Measurements from ENCODE around the gene PSMG1.
"Not testable (repeated sequence)": the region's sequence is repeated elsewhere in the genome, so short reads cannot be mapped to it uniquely, and the experiment has no call there.

Gene PSMG1

DNA sequence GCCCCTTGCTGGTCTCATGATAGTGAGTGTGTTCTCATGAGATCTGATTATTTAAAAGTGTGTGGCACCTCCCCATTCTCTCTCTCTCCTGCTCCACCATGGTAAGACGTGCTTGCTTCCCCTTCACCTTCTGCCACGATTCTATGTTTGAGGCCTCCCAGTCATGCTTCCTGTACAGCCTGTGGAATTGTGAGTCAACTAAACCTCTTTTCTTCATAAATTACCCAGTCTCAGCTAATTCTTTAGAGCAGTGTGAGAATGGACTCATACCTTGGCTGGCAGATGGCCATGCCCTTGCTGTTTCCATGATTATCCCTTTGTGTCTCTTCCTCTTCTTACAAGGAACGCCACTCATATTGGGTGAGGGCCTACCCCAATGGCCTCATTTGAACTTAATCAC, 40.3 kb downstream of the PSMG1 start:
- peaks cover 6% of the 10 kb centered on the region; the same call in 1 of the 2 replicates for H3K9me3 ChIP-seq
- DNase-seq, result no peak
- H3K4me1 ChIP-seq, result no peaks in the 10 kb centered on the region
- no peak overlapping the region for H3K4me3 ChIP-seq (ENCODE audit: low read depth, low read length)
- no peaks in the 10 kb centered on the region for H3K27me3 ChIP-seq
- TF ChIP-seq, protein P1, sequence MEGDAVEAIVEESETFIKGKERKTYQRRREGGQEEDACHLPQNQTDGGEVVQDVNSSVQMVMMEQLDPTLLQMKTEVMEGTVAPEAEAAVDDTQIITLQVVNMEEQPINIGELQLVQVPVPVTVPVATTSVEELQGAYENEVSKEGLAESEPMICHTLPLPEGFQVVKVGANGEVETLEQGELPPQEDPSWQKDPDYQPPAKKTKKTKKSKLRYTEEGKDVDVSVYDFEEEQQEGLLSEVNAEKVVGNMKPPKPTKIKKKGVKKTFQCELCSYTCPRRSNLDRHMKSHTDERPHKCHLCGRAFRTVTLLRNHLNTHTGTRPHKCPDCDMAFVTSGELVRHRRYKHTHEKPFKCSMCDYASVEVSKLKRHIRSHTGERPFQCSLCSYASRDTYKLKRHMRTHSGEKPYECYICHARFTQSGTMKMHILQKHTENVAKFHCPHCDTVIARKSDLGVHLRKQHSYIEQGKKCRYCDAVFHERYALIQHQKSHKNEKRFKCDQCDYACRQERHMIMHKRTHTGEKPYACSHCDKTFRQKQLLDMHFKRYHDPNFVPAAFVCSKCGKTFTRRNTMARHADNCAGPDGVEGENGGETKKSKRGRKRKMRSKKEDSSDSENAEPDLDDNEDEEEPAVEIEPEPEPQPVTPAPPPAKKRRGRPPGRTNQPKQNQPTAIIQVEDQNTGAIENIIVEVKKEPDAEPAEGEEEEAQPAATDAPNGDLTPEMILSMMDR (IDR thresholded peaks at IDR 0.05; ENCODE audit: low read depth, low read length), result no peak
- no peaks in the 10 kb centered on the region for H3K36me3 ChIP-seq

DNA sequence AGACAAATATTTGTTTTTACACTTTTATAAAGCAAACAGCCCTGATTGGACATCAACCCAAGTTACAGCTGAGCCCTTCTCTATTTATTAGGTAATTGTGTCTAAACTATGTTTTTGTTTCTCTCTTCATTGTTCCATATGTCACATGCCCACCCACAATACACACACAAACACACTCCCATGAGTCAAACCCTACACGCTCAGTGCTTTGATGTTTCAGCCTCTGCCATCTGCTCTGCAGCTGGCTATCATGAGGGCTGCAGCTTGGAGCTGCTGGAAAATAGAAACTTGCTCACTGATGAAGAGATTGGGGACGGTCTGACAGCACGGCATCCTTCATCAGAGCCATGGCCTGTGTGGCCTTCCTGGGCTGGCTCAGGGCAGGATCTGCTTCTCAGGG, 41.7 kb downstream of the PSMG1 start:
- no peaks in the 10 kb centered on the region for H3K36me3 ChIP-seq
- no peak for DNase-seq
- TF ChIP-seq, protein P1 (IDR thresholded peaks at IDR 0.05; ENCODE audit: low read depth, low read length), result no peak
- H3K4me3 ChIP-seq (ENCODE audit: low read depth, low read length), result no peak overlapping the region
- H3K4me1 ChIP-seq, result peaks cover 8% of the 10 kb centered on the region; the same call in 1 of the 2 replicates
- peaks cover 6% of the 10 kb centered on the region; the same call in 1 of the 2 replicates for H3K9me3 ChIP-seq
- no peaks in the 10 kb centered on the region for H3K27me3 ChIP-seq

DNA sequence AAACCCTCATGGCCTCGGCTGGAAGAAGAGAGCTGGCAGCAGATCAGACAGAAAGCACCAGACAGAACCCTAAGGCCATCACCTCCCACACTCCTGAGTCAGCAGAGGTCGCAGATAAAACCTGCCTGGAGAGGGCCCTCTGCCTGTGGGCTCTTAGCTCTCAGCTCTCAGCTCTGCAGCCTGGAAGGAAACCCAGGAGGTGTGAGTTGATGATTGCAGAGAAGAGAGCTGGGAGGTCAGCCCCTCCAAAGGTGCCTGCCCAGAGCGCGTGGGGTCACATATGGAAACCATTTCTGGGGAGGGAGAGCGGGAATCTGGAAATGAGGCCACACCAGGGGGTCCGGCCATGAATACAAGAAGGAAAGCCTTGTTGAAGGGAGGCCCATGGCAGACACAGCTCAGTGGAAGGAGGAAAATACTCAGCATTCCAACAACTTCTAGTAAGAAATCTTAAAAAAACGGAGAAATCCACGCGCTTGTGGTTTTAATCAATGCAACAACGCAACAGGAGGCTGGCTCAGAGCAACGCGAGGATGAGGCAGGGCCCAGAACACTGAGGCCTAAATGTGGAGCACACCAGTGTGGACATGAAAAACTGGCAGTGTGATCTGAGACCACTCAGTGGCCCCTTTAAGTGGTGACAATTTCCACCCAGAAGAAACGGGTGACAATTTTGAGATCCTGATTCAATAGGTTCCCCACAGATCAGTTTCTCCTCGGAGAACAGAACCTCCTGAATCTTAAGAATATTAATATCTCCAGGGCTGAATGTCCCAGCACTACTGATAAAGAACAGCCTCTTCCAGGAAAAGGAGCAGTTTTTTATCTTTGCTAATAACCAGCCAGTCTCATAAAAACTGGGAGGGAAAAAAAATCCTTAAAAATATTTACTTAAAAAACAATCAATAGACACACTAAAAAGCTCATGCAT, 45.7 kb downstream of the PSMG1 start:
- H3K27me3 ChIP-seq, result no peaks in the 10 kb centered on the region
- no peak overlapping the region for H3K4me3 ChIP-seq (ENCODE audit: low read depth, low read length)
- H3K9me3 ChIP-seq, result no peaks in the 10 kb centered on the region
- H3K4me1 ChIP-seq, result peaks cover 9% of the 10 kb centered on the region; the same call in 1 of the 2 replicates
- TF ChIP-seq, protein P1 (IDR thresholded peaks at IDR 0.05; ENCODE audit: low read depth, low read length), result peak; percentile 25
- DNase-seq, result peak; percentile 51
- no peaks in the 10 kb centered on the region for H3K36me3 ChIP-seq

DNA sequence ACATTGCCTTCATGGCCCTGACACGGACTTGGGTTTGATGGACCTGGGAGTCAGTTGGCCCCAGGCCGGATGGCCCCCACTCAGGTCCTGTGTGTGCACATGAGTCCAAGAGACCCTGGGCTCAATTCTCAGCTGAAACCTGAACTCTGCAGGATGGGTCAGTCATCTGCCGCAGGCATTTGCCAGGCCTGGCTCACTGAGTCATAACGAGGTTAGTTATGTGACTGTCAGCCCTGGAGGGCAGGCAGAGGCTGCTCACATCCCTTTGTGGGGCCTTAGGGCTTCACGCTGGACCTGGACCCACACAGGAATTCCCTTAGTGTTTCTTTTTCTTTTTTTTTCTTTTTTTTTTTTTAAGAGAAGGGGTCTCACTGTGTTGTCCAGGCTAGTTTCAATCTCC, 46.5 kb downstream of the PSMG1 start:
- DNase-seq, result peak; percentile 34
- Histone ChIP-seq H3K4me3 (ENCODE audit: low read depth, low read length) (no peak overlapping the region), H3K9me3 (no peaks in the 10 kb centered on the region), H3K4me1 (peaks cover 9% of the 10 kb centered on the region; the same call in 1 of the 2 replicates), H3K27me3 (no peaks in the 10 kb centered on the region), H3K36me3 (no peaks in the 10 kb centered on the region)
- TF ChIP-seq, protein P1 (IDR thresholded peaks at IDR 0.05; ENCODE audit: low read depth, low read length), result no peak

DNA sequence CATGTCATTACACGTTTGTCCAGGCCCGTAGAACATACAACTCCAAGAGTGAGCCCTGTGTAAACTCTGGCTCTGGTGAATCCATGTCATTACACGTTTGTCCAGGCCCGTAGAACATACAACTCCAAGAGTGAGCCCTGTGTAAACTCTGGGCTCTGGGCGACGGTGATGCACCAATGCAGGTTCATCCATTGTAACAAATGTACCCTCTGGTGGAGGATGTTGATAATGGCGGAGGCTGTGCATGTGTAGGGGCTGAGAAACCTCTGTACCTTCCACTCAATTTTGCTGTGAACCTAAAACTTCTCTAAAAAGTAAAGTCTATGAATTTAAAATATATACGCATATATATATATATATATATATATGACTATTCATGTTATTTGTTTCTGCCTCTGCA, 47.1 kb downstream of the PSMG1 start:
- H3K4me1 ChIP-seq; H3K27me3 ChIP-seq; H3K36me3 ChIP-seq; H3K4me3 ChIP-seq (ENCODE audit: low read depth, low read length); H3K9me3 ChIP-seq: not testable (repeated sequence)
- DNase-seq, result peak; percentile 63
- TF ChIP-seq, protein P1 (IDR thresholded peaks at IDR 0.05; ENCODE audit: low read depth, low read length), result peak; percentile 58

DNA sequence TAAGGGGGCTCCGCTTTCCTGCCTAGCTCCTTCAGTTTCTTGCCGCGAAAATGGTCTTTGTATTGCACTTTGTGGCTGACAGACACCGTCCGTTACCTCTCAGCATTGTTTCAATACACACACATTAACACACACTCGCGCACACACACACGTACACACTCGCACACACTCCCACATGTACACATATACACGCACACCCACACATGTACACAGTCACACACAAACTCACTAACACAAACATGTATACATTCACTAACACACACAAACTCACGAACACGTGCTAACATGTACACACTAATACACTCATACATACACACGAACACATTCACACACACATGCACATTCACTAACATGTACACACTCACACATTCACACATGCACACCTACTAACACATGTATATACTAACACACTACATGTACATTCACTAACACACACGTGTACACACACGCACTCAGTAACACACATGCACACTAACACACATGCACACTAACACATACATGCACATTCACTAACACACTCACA, 48.9 kb downstream of the PSMG1 start:
- H3K4me3 ChIP-seq (ENCODE audit: low read depth, low read length), result no peak overlapping the region
- H3K27me3 ChIP-seq, result no peaks in the 10 kb centered on the region
- H3K36me3 ChIP-seq, result no peaks in the 10 kb centered on the region
- no peak for DNase-seq
- peaks cover 9% of the 10 kb centered on the region; the same call in 1 of the 2 replicates for H3K4me1 ChIP-seq
- no peaks in the 10 kb centered on the region for H3K9me3 ChIP-seq
- TF ChIP-seq, protein P1 (IDR thresholded peaks at IDR 0.05; ENCODE audit: low read depth, low read length), result no peak
